Measurements from ENCODE around the gene FAM200B.

DNA sequence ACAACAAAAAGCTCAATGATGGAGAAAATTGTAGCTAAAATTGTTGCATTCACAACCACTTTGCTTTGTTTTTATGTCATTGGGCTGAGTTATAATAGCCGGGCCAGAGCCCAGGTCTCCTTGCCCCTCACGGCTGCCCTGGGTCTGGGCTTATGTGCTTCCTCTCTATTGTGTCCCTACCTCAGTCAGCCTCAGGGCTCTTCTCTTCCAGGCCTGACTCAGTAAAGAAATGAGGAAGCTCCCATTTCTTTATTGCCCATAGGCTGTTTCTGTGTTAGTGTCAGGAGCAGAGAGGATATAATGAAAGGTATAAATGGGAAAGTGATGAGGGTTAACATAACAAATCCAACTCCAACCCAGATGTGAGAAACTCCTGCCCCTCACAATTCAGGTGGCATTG lies 39.2 kb downstream of the FAM200B start:
- TF ChIP-seq, protein P1, sequence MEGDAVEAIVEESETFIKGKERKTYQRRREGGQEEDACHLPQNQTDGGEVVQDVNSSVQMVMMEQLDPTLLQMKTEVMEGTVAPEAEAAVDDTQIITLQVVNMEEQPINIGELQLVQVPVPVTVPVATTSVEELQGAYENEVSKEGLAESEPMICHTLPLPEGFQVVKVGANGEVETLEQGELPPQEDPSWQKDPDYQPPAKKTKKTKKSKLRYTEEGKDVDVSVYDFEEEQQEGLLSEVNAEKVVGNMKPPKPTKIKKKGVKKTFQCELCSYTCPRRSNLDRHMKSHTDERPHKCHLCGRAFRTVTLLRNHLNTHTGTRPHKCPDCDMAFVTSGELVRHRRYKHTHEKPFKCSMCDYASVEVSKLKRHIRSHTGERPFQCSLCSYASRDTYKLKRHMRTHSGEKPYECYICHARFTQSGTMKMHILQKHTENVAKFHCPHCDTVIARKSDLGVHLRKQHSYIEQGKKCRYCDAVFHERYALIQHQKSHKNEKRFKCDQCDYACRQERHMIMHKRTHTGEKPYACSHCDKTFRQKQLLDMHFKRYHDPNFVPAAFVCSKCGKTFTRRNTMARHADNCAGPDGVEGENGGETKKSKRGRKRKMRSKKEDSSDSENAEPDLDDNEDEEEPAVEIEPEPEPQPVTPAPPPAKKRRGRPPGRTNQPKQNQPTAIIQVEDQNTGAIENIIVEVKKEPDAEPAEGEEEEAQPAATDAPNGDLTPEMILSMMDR (IDR thresholded peaks at IDR 0.05; ENCODE audit: borderline replicate concordance, extremely low read depth, low read length, poor library complexity, severe bottlenecking): no peak
- no peak for TF ChIP-seq EZH2 (IDR thresholded peaks at IDR 0.05; ENCODE audit: borderline replicate concordance, low read depth, low read length, severe bottlenecking)
